Progenitor cell of endocrine pancreas (in vitro differentiated cells): Measurements from ENCODE around the gene CIBAR2. TPM values are rescaled to one million over a fixed set of nuclear protein-coding genes. Genes with fewer than 3 reads are reported as not detected.

Experiments
- DNase-seq: peaks from one replicate; pipeline ENCODE4 v3.0.0; 2021; ENCODE audit warnings: low spot score; ENCODE audit not compliant: unreplicated experiment
- H3K27ac Mint-ChIP-seq: 2 replicates; pipeline ENCODE4 v1.8.0; 2021; ENCODE audit warnings: mild to moderate bottlenecking, moderate library complexity, mixed read lengths
- H3K27me3 Mint-ChIP-seq: 2 replicates; pipeline ENCODE4 v1.8.0; 2021; ENCODE audit warnings: mixed read lengths
- H3K36me3 Mint-ChIP-seq: 2 replicates; pipeline ENCODE4 v1.8.0; 2022; ENCODE audit warnings: mixed read lengths; ENCODE audit not compliant: insufficient read depth
- H3K4me1 Mint-ChIP-seq: 2 replicates; pipeline ENCODE4 v1.8.0; 2021; ENCODE audit warnings: low read depth, mixed read lengths
- H3K4me3 Mint-ChIP-seq: 2 replicates; pipeline ENCODE4 v1.8.0; 2021; ENCODE audit warnings: low read depth, mild to moderate bottlenecking, moderate library complexity, mixed read lengths
- H3K9me3 Mint-ChIP-seq: 2 replicates; pipeline ENCODE4 v1.8.0; 2021; ENCODE audit warnings: low read depth, mixed read lengths
- CTCF ChIP-seq: fragments of 200-600 bp; sonication (generic); IDR thresholded peaks from one replicate; pipeline ENCODE4 v1.5.0; 2021; ENCODE audit warnings: antibody characterized with exemption, mild to moderate bottlenecking; ENCODE audit not compliant: unreplicated experiment
- total RNA-seq: library from RNA; stranded (reverse); gene quantifications from 2 replicates; pipeline ENCODE4 v1.2.1, GENCODE V29; 2021

CIBAR2 gene
- total RNA-seq, 1 donor from 2014 or later = 0.43 TPM

DNA sequence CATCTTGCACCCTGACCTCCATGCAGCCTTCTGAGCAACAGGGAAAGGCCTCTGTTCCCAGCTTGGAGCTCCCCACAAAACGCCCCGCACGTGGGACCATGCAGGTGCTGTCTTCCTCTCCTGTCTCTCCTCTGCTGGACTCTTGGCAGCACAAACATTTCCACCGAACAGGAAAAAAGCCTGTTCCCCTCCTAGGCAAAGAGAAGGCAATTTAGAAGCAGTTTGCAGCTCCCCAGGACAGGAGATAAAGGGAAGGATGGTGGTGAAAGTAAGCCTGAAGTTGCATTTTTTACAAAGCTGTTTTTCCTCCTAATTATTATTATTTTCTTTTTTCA, 7.7 kb upstream of the CIBAR2 start:
- Mint-ChIP-seq H3K36me3 (no peaks in the 10 kb centered on the region), H3K4me1 (no peaks in the 10 kb centered on the region)

GRCh38 chr16:85117418-85117817, 5.1 kb upstream of the CIBAR2 start:
- H3K27ac Mint-ChIP-seq = no peak overlapping the region

More for the DNA sequence above, 7.7 kb upstream of the CIBAR2 start:
- H3K9me3 Mint-ChIP-seq = no peaks in the 10 kb centered on the region
- TF ChIP-seq CTCF = no peak
- H3K4me3 Mint-ChIP-seq = no peak overlapping the region
- no peak for DNase-seq
- H3K27ac Mint-ChIP-seq = no peak overlapping the region
- H3K27me3 Mint-ChIP-seq = peaks cover 5% of the 10 kb centered on the region

DNA sequence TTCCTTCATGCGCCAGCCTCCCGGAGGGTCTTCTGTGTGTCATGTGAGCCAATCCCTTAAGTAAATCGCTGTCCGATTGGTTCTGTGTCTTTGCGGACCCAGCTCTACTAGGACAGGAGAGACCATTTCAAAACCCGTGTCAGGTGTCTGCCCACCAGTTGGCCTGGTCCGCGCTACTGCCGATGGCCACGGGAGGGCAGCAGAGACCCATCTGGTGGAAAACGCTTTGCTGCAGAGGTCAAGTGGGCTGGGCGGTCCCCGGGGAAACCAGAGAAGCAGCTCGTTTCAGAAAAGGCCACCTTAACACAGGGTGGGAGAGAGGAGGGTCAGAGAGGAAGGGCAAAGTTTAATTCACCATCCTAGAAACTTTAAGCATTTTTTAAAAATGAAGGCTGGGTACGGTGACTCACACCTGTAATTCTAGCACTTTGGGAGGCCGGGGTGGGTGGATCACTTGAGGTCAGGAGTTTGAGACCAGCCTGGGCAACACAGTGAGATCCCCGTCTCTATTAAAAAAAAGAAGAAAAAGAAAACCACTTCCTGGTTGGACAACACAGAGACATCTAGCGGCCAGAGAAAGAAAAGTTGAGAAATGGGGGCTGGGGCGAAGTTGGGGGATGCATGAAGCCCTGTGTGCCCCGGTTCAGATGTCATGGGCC, 2.8 kb upstream of the CIBAR2 start:
- H3K4me3 Mint-ChIP-seq = no peak overlapping the region
- H3K27me3 Mint-ChIP-seq = peaks cover 8% of the 10 kb centered on the region
- no peak overlapping the region for H3K27ac Mint-ChIP-seq
- no peaks in the 10 kb centered on the region for H3K9me3 Mint-ChIP-seq
- H3K36me3 Mint-ChIP-seq = no peaks in the 10 kb centered on the region
- peaks cover 3% of the 10 kb centered on the region for H3K4me1 Mint-ChIP-seq
- DNase-seq = peak; percentile 95
- TF ChIP-seq CTCF = peak; percentile 92

More at GRCh38 chr16:85117418-85117817, 5.1 kb upstream of the CIBAR2 start:
- no peak for TF ChIP-seq CTCF
- no peak for DNase-seq
- H3K4me1 Mint-ChIP-seq = peaks cover 2% of the 10 kb centered on the region
- peaks cover 8% of the 10 kb centered on the region for H3K27me3 Mint-ChIP-seq
- no peak overlapping the region for H3K4me3 Mint-ChIP-seq
- H3K9me3 Mint-ChIP-seq = no peaks in the 10 kb centered on the region
- H3K36me3 Mint-ChIP-seq = no peaks in the 10 kb centered on the region

DNA sequence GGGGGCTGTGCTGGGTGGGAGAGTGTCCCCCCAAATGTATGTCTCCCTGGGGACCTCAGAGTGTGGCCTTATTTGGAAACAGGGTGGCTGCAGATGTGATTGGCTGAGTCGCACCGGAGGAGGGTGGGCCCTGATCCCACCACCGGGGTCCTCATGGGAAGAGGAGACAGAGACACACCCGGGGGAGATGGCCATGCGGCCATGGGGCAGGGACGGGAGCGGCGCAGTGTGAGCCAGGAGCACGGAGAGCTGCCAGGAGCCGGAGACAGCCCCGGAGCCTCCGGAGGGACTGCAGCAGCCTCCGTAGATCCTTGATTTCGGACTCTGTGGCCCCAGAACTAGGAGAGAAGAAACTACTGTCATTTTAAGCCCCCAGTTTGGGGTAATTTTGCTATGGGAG, 1.6 kb upstream of the CIBAR2 start:
- Mint-ChIP-seq H3K4me3 (no peak overlapping the region), H3K36me3 (no peaks in the 10 kb centered on the region), H3K27me3 (peaks cover 8% of the 10 kb centered on the region), H3K4me1 (peaks cover 3% of the 10 kb centered on the region), H3K27ac (no peak overlapping the region), H3K9me3 (no peaks in the 10 kb centered on the region)
- DNase-seq = no peak
- no peak for TF ChIP-seq CTCF

DNA sequence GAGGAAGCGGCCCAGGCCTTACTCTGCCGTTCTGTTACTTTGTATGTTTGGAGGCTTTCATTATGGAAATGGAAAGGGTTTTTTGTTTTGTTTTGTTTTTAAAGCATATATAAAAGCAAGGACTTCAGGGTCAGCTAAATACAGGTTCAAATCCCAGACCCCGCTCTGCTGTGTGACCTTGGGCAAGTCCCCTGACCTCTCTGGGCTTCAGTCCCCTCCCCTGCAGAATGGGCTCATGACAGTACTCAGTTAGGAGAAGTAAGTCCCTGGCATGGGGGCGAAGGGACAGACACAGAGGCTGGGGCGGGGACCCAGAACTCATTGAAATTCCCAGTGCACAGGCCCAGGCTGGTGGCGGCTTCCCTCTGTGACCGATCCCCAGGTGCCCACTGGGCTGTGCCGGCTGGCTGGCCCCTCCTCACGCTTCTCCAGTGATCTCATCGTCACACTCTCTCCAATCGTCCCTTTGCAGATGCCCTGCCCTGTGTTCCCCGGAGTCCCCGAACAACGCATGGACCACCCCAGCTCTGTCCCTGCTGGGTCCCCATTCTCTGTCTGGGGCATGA, 979 bp upstream of the CIBAR2 start:
- H3K27ac Mint-ChIP-seq = peak overlapping the region; percentile 10
- no peaks in the 10 kb centered on the region for H3K9me3 Mint-ChIP-seq
- H3K36me3 Mint-ChIP-seq = no peaks in the 10 kb centered on the region
- no peak overlapping the region for H3K4me3 Mint-ChIP-seq
- peaks cover 3% of the 10 kb centered on the region for H3K4me1 Mint-ChIP-seq
- no peak for TF ChIP-seq CTCF
- H3K27me3 Mint-ChIP-seq = peaks cover 8% of the 10 kb centered on the region
- no peak for DNase-seq
